Kidney epithelial cell (primary cell): ENCODE data around the gene MEGF11. TPM values are rescaled to one million over a fixed set of nuclear protein-coding genes. Genes with fewer than 3 reads are reported as not detected.

Source experiments
- DNase-seq: peaks from one replicate; pipeline ENCODE4 v3.0.0-alpha.2; 2010; ENCODE audit warnings: low read depth
- H3K27me3 ChIP-seq: 2 replicates; pipeline ENCODE4 v1.6.0; 2011; ENCODE audit warnings: low read length; ENCODE audit not compliant: control insufficient read depth, insufficient read depth
- H3K36me3 ChIP-seq: 2 replicates; pipeline ENCODE4 v1.5.1; 2011; ENCODE audit warnings: low read length; ENCODE audit not compliant: control insufficient read depth, insufficient read depth
- H3K4me3 ChIP-seq: 2 replicates; pipeline ENCODE4 v1.5.1; 2011; ENCODE audit warnings: low read depth, mild to moderate bottlenecking, control low read depth, low read length
- CTCF ChIP-seq: IDR thresholded peaks from 2 replicates; pipeline ENCODE4 v1.5.1; 2011; ENCODE audit warnings: mild to moderate bottlenecking, moderate library complexity, low read length, control low read depth, inconsistent platforms; ENCODE audit not compliant: insufficient read depth, poor library complexity, severe bottlenecking
- total RNA-seq: library from RNA; depleted of rRNA; stranded (reverse); fragments of >200 nt; gene quantifications from 2 replicates; pipeline ENCODE4 v1.2.3, GENCODE V29; 2015

The MEGF11 gene
- total RNA-seq, 1 donor from 2014 or later, result 0.63 TPM

- no peak overlapping the region for H3K4me3 ChIP-seq
- no peak for TF ChIP-seq CTCF
- DNase-seq, result no peak
- H3K36me3 ChIP-seq, result no peaks in the 10 kb centered on the region
- H3K27me3 ChIP-seq, result peaks cover 15% of the 10 kb centered on the region
Observed at GRCh38 chr15:66111363-66111762, 142.2 kb downstream of the MEGF11 start.

GRCh38 chr15:66110864-66111263 lies 142.7 kb downstream of the MEGF11 start:
- H3K4me3 ChIP-seq, result no peak overlapping the region
- H3K27me3 ChIP-seq, result peaks cover 15% of the 10 kb centered on the region
- no peaks in the 10 kb centered on the region for H3K36me3 ChIP-seq
- no peak for DNase-seq
- TF ChIP-seq CTCF, result no peak

GRCh38 chr15:66109826-66110225 lies 143.7 kb downstream of the MEGF11 start:
- no peak overlapping the region for H3K4me3 ChIP-seq
- no peaks in the 10 kb centered on the region for H3K36me3 ChIP-seq
- DNase-seq, result no peak
- no peak for TF ChIP-seq CTCF
- H3K27me3 ChIP-seq, result peaks cover 13% of the 10 kb centered on the region

GRCh38 chr15:66108483-66109265 lies 144.9 kb downstream of the MEGF11 start:
- no peak for TF ChIP-seq CTCF
- Histone ChIP-seq H3K4me3 (no peak overlapping the region), H3K27me3 (peaks cover 13% of the 10 kb centered on the region), H3K36me3 (no peaks in the 10 kb centered on the region)
- no peak for DNase-seq

GRCh38 chr15:66107070-66107469 lies 146.5 kb downstream of the MEGF11 start:
- DNase-seq, result no peak
- H3K4me3 ChIP-seq, result no peak overlapping the region
- H3K36me3 ChIP-seq, result no peaks in the 10 kb centered on the region
- no peak for TF ChIP-seq CTCF
- H3K27me3 ChIP-seq, result peaks cover 9% of the 10 kb centered on the region
